GM21576 (cell line): ENCODE data around the gene MEGF8.
A peak's percentile ranks its signal among the peaks of the same experiment; 100 is the strongest.

Experiments
- ATAC-seq: cut with Tn5 transposase; IDR thresholded peaks from one replicate; pipeline ENCODE4 v1.9.1; 2021; ENCODE audit warnings: mild to moderate bottlenecking, moderate library complexity; ENCODE audit not compliant: unreplicated experiment

MEGF8 gene

GRCh38 chr19:42306646-42307045 lies 18.8 kb upstream of the MEGF8 start:
- ATAC-seq: no peak

DNA sequence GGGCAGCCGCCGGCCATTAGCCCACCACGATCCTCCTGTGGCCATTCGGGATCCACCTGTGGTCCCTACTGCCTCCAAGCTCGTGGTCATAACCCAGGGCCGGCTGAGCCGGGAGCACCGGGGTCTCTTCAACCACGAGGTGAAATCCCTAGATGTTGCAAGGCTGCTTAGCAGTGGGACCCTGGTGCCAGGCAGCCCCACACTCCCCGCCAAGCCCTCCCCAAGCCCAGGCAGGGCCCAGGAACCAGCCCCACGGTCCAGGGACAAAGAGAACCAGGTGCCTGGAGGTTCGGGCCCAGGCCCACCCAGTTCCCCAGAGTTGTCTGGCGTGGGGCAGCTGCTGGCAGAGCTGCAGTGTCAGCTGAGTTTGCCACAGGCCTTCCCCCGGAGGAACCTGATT lies 15.7 kb upstream of the MEGF8 start:
- ATAC-seq: no peak

- ATAC-seq: no peak
Measured at GRCh38 chr19:42311657-42312056, 13.8 kb upstream of the MEGF8 start.

- no peak for ATAC-seq
Measured at GRCh38 chr19:42312370-42312769, 13.1 kb upstream of the MEGF8 start.

DNA sequence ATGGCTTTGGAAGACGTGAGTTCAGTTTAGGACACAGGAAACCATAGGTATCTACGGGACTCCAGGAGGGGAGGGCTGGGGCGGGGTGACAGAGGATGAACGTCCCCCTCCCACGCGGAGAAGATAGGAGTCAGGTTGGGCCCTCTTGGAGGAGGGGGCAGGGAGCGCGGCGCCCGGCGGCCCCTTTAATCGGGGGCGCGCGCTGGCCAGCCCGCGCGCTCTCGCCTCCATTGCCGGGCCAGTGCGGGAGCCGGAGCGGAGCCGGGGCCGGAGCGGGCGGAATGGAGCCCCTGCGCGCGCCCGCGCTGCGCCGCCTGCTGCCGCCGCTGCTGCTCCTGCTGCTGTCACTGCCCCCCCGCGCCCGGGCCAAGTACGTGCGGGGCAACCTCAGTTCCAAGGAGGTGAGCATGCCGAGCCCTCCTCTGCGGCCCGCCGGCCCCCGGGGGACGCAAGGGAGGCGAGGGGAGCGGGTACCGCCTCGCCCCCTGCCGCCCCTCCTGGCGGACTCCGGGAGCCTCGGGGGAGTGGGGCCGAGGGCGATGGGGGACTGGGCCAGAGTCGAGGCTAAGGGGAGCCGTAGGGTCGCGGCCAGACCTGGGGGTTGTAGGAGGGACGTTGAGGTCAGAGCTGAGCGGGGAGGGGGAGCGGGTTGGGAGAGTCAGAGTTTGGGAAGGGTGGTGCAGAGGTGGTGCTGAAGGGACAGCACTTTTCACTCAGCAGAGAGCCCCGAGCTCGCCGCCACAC lies 12.2 kb upstream of the MEGF8 start, which contains the start of gene TMEM145:
TSS of gene TMEM145 (plus strand) at position 214 of the 744 bp plus-strand sequence. CDS start at position 282, 68 bp downstream.
- ATAC-seq: no peak

DNA sequence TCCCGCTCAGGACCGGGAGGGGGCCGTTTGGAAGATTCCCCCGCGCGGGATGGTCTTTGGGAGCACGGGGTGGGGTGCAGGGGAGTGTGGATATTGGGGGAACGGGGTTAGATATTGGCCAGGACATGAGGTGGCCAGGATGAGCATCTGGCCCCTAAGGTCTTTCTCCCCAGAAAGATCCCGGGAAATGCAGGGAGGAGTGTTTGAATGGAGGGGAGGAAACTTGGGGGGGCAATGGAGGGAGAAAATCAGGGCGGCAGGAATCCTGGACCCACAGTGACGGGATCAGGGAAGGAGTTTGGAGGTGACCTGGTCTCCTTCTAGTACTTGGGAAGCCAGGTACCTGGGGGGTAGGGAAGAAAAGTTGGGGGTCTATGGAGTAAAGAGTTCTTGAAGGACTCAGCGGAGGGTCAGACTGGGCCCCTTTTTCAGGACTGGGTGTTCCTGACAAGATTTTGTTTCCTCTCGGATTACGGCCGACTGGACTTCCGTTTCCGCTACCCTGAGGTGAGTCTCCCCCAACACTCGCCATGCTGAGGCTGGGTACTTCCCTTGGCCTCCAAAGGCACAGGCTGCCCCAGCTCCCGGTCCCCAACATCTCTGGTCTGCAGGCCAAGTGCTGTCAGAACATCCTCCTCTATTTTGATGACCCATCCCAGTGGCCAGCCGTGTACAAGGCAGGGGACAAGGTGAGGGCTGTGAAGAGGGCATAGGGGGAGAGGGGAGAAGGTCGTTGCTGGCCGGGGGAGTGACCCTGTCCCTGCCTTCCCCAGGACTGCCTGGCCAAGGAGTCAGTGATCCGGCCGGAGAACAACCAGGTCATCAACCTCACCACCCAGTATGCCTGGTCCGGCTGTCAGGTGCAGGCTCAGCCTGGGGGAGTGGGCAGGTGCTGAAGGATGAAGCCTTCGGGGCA lies 11.3 kb upstream of the MEGF8 start:
- no peak for ATAC-seq

DNA sequence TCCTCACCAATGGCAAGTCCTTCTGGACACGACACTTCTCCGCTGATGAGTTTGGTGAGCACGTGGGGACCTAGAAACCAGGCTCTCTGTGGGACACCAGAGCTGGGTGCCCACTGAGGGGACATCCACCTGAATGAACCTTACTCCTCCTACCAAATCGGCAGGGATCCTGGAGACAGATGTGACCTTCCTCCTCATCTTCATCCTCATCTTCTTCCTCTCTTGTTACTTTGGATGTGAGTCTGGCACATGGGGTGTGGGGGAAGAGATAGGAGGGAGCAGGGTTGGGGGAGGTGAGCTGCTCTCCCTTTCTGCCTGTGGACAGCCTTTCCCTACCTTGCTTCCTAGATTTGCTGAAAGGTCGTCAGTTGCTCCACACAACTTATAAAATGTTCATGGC lies 10.4 kb upstream of the MEGF8 start:
- no peak for ATAC-seq

DNA sequence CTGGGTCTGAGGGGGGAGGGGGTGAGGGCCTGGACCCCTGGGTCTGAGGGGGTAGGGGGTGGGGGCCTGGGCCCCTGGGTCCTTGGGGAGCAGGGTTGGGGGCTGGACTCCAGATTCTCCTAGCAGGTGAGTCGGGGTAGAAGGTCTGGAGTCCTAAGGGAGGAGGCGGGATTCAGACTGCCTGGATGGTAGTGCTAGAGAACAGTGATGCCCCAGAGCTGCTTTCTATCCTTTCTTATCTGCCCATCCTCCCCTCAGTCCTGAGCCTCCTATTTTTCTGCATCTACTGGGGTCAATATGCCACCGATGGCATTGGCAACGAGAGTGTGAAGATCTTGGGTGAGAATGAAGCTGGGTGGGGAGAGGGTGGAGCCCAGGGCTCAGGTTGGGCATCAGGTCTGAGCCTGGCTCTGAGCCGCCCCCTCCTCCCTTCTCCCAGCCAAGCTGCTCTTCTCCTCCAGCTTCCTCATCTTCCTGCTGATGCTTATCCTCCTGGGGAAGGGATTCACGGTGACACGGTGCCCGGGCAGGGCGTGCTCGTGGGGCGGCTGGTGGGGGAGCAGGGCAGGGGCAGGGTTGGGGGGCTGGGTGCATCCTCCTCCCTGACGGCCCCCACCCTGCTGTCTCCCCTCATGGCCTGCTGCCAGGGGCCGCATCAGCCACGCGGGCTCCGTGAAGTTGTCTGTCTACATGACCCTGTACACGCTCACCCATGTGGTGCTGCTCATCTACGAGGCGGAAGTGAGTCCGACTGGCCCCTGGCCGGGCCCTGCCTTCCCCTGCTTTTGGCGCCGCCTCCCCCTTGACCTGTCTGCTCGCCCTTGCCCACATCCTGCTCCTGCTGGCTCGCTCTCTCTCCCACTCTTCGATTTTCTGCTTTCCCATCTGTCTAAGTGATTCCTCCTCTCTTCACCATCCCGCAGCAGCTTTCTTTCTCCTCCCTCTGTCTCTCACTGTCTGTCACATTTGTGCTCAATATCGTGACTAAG lies 8.9 kb upstream of the MEGF8 start:
- ATAC-seq: no peak

DNA sequence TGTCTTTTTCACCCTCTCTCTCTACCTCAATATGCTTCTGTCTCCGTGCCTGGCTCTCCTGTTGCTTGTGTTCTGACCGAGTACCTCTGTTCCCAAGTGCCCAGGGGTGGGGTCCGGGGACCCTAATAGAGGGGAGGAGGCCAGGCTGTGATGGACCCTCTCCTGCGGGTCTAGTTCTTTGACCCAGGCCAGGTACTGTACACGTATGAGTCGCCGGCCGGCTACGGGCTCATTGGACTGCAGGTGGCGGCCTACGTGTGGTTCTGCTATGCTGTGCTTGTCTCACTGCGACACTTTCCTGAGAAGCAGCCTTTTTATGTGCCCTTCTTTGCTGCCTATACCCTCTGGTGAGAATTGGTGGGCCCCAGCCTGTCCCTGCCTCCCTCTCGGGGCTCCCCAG lies 7.9 kb upstream of the MEGF8 start:
- no peak for ATAC-seq

- no peak for ATAC-seq
Measured at GRCh38 chr19:42322305-42322704, 3.1 kb upstream of the MEGF8 start.

GRCh38 chr19:42323473-42323851 lies 2.0 kb upstream of the MEGF8 start:
- no peak for ATAC-seq

GRCh38 chr19:42323852-42324654 lies 1.4 kb upstream of the MEGF8 start:
- no peak for ATAC-seq

GRCh38 chr19:42324655-42325307 lies 654 bp upstream of the MEGF8 start:
- ATAC-seq: no peak

DNA sequence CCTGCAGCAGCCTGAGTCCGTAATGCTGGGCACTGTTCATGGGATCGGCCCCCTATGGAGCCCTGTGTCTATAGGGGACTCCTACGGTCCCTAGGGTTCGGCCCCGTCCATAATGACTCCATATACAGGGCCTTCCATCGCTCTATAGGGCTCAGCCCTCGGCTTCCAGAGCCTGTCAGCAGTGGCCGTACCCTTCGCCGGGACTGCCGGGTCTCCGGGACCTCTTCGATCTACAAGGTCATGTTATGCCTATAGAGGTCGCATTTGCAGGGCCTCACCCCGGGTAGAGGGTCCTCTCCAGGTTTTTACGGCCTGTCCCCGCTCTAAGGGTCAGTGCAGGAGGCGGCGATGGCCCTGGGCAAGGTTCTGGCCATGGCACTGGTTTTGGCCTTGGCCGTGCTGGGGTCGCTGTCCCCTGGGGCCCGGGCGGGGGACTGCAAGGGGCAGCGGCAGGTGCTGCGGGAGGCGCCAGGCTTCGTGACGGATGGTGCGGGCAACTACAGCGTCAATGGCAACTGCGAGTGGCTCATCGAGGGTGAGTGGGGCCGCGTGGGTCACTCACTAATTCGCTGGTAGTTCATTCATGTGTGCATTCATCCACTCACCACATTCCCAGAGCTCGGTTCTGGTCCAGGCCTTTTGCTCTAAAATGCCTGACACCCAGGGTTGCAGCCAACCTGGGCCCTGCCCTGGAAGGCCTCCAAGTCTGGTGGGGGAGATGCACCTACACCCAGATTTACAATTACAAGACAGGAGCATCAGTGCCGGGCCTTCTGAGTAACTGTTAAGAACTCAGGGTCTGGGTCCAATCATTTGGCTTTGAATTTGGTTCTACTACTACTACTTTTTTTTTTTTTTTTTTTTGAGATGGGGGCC lies 699 bp downstream of the MEGF8 start:
- ATAC-seq: peak; percentile 7

DNA sequence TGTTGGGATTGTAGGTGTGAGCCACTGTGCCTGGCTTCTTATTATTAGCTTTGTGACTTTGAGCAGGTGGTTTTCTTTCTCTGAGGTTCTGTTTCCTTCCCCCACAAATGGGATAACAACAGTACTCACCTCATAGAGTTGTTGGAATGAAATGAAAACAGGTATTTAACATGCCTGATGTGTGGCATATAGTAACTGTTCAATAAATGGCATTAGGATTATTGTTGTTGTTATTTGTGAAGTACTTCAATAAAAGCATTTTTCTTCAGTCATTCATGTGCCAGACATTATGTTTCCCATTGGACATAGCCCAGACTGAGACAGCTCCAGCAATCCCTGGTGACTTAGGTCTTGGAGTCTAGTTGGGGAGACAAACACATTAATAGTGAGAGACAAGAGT lies 1.5 kb downstream of the MEGF8 start:
- no peak for ATAC-seq

DNA sequence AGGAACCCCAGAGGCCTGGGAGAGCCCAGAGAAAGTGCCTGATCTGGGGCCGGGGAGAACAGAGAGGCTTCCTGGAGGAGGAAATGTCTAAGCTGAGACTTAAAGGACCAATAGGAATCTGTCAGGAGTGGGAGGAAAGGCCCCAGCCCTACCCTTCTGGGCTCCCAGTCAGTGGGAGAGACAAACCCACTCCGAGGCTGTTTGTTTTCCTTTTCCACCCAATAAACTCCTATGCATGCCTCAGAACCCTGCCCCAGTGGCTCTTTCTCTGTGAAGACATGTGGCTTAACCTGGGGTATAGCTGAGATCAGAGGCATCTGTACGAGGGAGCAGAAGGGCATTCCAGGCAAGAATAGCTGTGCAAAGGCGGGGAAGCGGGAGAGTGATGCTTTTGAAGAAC lies 1.9 kb downstream of the MEGF8 start:
- ATAC-seq: no peak

- ATAC-seq: no peak
Measured at GRCh38 chr19:42328106-42328505, 2.7 kb downstream of the MEGF8 start.

DNA sequence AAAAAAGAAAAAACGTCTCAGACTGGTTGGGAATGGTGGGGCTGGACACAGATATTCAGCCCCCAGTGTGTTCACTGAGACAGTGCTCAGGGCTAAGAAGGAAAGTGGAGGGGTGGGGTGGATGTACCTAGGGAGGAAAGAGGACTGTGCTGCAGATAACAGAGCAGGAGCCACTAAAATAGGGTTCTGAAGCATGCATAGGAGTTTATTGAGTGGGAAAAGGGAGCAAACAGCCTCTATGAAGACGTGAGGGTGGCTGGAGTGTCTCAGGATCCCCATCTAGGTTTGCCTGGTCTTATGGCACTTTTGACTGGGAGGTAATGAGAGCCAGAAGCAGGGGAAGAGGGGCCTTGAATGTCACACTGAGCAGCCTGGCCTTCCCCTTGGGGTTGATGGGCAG lies 3.4 kb downstream of the MEGF8 start:
- ATAC-seq: no peak
